Renal cortex interstitium (tissue), 15 donors: ENCODE measurements around the gene ALKBH3. TPM values are rescaled to one million over a fixed set of nuclear protein-coding genes. Genes with fewer than 3 reads are reported as not detected.

Experiments used
- DNase-seq, 11 donors: peaks; one replicate each; pipeline ENCODE4 v3.0.0-alpha.2; 2013; ENCODE audit warnings: low read depth in 9 of 11, low spot score in 4 of 11; ENCODE audit errors: extremely low read depth in 1 of 11
- long read RNA-seq, 16 experiments: transcript quantifications; one replicate each; lab custom pipeline, GENCODE V29; 2026
- polyA plus RNA-seq, 3 donors: library from polyadenylated mRNA; unstranded; fragments of 120-200 nt; gene quantifications; one replicate each; pipeline ENCODE4 v1.2.1, GENCODE V29; 2013; ENCODE audit not compliant: insufficient read length in 3 of 3

Gene ALKBH3
- 10 to 100 TPM; 30.6 to 36.8 (median 31.9) TPM for polyA plus RNA-seq
- long read RNA-seq, donor 1, partial matches to known transcripts: 0 of 2 reads
- long read RNA-seq, donor 1, other reads (novel, unspliced or antisense): 0 of 2 reads
- long read RNA-seq, donor 2, partial matches to known transcripts: 0 of 3 reads
- long read RNA-seq, donor 2, other reads (novel, unspliced or antisense): 0 of 3 reads
- long read RNA-seq, donor 3, transcript ALKBH3-201 (10 exons, 1,474 nt): major isoform, 8 of 8 reads
- long read RNA-seq, donor 3, partial matches to known transcripts: 0 of 8 reads
- long read RNA-seq, donor 3, other reads (novel, unspliced or antisense): 0 of 8 reads
- long read RNA-seq, donor 4, partial matches to known transcripts: 0 of 2 reads
- long read RNA-seq, donor 4, other reads (novel, unspliced or antisense): 0 of 2 reads
- long read RNA-seq, donor 5: 0 reads
- long read RNA-seq, donor 6, partial matches to known transcripts: 0 of 2 reads
- long read RNA-seq, donor 6, other reads (novel, unspliced or antisense): 0 of 2 reads
- long read RNA-seq, donor 7, partial matches to known transcripts: 0 of 4 reads
- long read RNA-seq, donor 7, other reads (novel, unspliced or antisense): 0 of 4 reads
- long read RNA-seq, donor 8, transcript ALKBH3-201 (10 exons, 1,474 nt): major isoform, 6 of 12 reads
- long read RNA-seq, donor 8, partial matches to known transcripts: 5 of 12 reads
- long read RNA-seq, donor 8, other reads (novel, unspliced or antisense): 0 of 12 reads
- long read RNA-seq, donor 9, partial matches to known transcripts: 0 of 3 reads
- long read RNA-seq, donor 9, other reads (novel, unspliced or antisense): 0 of 3 reads
- long read RNA-seq, donor 10, partial matches to known transcripts: 0 of 4 reads
- long read RNA-seq, donor 10, other reads (novel, unspliced or antisense): 0 of 4 reads
- long read RNA-seq, donor 11, partial matches to known transcripts: 0 of 7 reads
- long read RNA-seq, donor 11, other reads (novel, unspliced or antisense): 0 of 7 reads
- long read RNA-seq, donor 12, partial matches to known transcripts: 0 of 1 reads
- long read RNA-seq, donor 12, other reads (novel, unspliced or antisense): 0 of 1 reads
- long read RNA-seq, donor 13: 0 reads
- long read RNA-seq, donor 14, partial matches to known transcripts: 0 of 1 reads
- long read RNA-seq, donor 14, other reads (novel, unspliced or antisense): 0 of 1 reads
- long read RNA-seq, donor 15, transcript ALKBH3-201 (10 exons, 1,474 nt): major isoform, 5 of 5 reads
- long read RNA-seq, donor 15, partial matches to known transcripts: 0 of 5 reads
- long read RNA-seq, donor 15, other reads (novel, unspliced or antisense): 0 of 5 reads
- long read RNA-seq, donor 16, transcript ALKBH3-201 (10 exons, 1,474 nt): major isoform, 12 of 20 reads
- long read RNA-seq, donor 16, partial matches to known transcripts: 6 of 20 reads
- long read RNA-seq, donor 16, other reads (novel, unspliced or antisense): 0 of 20 reads

GRCh38 chr11:43880640-43881159 is at the start of gene ALKBH3:
TSS of gene ALKBH3 (plus strand) at chr11:43880831. CDS start at chr11:43882653, 1,822 bp downstream.
- DNase-seq: peak; percentile 77 to 90 (median 85)

DNA sequence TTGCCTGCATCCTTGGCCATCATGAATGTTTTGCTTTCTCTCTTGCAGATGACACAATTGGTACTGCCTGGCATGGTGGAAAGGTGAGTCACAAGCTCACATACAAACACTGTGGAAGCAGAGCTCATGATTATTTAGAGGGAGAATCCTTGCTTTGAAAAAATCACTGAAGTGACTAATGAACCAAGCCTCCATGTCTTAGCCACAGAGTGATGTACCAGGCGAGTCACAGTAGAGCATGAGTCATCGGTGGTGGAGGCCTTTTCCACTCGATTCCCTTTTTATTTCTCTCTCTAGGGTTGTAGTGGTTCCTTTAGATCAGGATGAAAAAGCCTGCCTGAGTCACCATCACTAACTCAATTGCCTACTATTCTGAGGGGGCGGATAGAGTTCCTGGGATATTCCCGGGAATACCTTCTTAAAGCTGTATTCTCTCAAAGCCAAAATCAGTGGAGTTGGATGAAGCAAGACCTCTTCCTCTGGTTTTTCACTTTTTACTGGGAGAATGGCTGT is 49.6 kb upstream of the ALKBH3 start:
- DNase-seq: no peak

GRCh38 chr11:43832536-43832935 is 48.1 kb upstream of the ALKBH3 start:
- no peak for DNase-seq

DNA sequence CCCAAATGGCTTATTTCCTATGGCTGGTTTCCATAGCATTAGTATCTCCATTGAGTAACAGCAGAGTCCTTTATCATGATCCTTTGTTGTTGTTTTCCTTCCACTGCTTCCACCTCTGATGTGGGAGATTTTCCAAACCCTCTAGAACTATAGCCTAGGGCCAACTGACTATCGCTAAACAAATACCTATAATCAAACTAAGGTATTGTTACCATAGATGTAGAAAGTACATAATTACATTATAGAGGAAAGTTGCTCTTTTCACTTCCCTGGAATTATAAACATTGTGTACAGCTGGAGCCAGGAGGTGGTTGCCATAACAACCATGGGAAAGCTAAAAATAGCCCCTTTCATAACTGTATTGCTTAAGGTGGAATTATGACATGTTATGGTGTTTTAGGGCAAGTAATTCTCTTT is 47.0 kb upstream of the ALKBH3 start:
- no peak for DNase-seq

DNA sequence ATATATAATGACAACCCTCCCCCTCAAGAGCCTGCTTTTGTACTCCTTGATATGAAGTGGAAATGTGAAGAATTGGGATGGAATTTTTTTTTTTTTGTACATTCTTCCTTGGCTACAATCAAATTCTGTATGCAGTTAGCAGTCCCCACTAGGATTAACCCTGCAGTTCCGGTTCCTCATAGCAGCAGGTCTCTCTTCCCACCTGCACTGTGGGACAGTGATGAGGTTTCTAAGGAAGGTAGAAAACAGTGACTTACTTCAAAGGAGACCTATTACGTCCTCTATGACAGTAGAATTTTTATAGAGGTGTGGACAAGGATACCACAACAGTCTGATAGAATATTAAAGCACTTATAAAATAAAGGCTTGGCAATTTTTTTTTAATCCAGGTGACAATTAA is 46.3 kb upstream of the ALKBH3 start:
- DNase-seq: no peak

GRCh38 chr11:43835104-43835503 is 45.5 kb upstream of the ALKBH3 start:
- peak in 2 of 11 donors; percentile 22 to 31 for DNase-seq

DNA sequence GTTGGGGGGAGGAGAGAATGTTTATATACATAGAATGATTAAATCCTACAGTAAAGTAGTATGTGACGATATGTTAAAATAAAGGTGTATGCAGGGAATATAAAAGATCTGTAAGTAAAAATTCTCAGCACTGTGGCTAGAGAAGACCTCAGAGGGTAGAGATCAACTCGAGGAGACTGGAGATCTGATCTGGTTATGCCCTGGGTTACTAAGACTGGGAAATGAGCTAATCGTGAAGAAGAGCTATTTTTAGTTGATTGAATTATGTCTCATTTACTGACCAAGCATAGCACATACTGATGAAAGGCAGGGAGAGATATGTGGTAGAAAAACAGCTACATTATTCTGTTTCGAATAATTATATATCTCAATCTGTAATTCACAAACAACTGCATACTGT is 42.8 kb upstream of the ALKBH3 start:
- DNase-seq: no peak

DNA sequence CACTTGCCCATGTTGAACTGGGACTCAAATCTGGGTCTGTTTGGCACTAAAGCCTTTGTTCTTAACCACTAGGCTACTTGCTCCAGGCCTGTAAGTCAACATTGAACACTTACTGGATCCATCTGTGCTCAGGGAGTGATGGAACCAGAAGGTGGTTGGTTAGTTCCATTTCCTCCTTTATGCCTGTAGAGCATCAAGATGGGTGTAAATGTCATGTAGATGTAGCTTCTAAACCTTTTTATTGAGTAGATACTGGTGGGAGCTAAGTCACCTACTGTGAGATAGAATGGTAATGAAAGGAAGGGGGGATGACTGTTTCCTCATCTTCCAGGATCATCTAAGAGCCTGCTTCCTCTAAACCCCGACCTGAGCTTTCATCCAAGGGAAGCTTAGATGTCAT is 38.6 kb upstream of the ALKBH3 start:
- DNase-seq: no peak

GRCh38 chr11:43845816-43846215 is 34.8 kb upstream of the ALKBH3 start:
- DNase-seq: no peak

DNA sequence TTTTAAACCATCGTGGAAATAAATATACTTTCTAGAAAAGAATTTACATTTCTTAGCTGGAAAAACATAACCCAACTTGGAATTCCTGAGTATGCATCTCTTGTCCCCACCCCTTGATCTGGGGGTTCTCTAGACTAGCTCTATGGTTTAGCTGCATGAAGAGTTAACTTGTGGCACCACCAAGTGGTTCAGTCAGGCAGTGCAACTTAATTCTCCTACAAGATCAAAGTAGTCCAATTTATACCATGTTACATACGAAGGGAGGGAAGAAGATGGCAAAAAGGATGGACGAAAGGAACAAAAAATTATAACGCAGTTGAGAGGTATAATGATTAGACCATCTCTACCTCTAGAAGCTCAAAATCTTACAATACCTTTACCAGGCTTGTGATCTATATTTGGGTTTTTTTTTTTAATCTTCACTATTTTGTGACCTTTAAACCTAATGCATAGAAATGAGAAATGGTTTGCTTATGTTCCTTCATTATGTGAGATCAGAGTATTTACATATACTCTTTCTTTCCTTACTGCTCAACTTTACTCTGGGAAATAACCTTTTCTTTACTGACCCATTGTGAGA is 28.5 kb upstream of the ALKBH3 start:
- DNase-seq: peak; percentile 15 to 55 (median 44)

- no peak for DNase-seq
Measured at GRCh38 chr11:43853781-43854180, 26.9 kb upstream of the ALKBH3 start.

DNA sequence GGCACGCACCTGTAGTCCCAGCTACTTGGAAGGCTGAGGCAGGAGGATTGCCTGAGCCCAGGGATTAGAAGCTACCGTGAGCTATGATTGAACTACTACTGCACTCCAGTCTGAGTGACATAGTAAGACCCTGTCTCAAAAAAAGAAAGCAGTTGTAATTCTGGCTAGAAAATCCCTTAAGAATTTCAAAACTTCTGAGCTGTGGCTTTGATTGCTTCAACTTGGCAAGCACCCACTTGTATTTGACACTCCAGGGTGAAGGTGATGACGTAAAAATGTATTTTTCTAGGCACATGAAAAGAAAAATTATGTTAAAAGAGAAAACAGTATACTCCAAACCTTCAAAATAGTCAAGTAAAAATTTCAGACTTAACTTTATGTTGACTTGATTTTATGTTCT is 23.6 kb upstream of the ALKBH3 start:
- DNase-seq: no peak

DNA sequence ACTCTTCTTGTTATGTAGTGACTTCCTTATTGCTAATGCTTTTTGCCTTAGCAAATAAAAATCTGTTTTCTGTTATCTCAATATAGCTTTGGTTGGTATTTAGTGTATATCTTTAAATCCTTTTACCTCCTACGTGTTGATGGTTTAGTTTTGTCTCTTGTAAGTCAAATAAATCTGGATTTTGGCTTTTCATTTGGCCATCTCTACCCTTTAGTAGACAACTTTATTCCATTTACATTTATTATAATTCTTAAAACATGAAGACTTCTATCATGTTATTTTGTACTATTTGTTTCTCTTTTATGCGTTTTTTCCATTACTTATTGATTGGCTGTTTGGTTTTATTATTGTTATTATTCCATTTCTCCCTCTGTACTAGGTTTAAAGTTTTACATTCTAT is 19.5 kb upstream of the ALKBH3 start:
- no peak for DNase-seq

- no peak for DNase-seq
Measured at GRCh38 chr11:43866520-43866919, 14.1 kb upstream of the ALKBH3 start.

GRCh38 chr11:43866969-43867368 is 13.7 kb upstream of the ALKBH3 start:
- DNase-seq: no peak

GRCh38 chr11:43868852-43869567 is 11.6 kb upstream of the ALKBH3 start:
- no peak for DNase-seq

DNA sequence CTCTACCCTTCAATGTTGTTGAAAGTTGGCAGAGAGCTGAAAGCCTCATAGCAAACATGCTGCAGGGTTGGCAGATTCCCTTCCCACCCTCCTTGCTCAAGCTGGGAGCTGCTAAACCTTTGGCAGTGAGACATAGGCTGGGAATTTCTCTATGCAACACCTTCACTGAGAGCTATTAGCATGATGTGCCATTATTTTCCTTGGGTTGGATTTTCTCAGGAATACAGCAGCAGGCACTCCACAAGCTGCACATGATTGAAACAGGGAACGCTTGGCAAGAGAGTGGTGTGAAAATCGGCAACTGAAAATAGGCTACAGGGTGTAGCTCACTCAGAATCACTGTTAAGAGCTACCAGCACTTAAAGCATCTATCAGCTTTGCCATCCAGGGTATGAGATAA is 9.6 kb upstream of the ALKBH3 start:
- no peak for DNase-seq
